Activated CD4-positive, alpha-beta T cell treated with anti-CD3 and anti-CD28 coated beads, Interleukin-2, amount 10 ng/mL, durations not matched to agents 24 days and 14 days (primary cell): ENCODE data around the gene IDUA. TPM values are rescaled to one million over a fixed set of nuclear protein-coding genes. Genes with fewer than 3 reads are reported as not detected.

ENCODE experiments used
- DNase-seq: peaks from one replicate; pipeline ENCODE4 v3.0.0; 2022
- H3K27ac Mint-ChIP-seq: one replicate; pipeline ENCODE4 v1.8.0; 2022; ENCODE audit warnings: mild to moderate bottlenecking, mixed read lengths
- H3K27me3 Mint-ChIP-seq: one replicate; pipeline ENCODE4 v1.8.0; 2022; ENCODE audit warnings: mixed read lengths
- H3K36me3 Mint-ChIP-seq: one replicate; pipeline ENCODE4 v1.8.0; 2022; ENCODE audit warnings: low read depth, mild to moderate bottlenecking, mixed read lengths
- H3K4me1 Mint-ChIP-seq: one replicate; pipeline ENCODE4 v1.8.0; 2021; ENCODE audit warnings: mixed read lengths
- H3K4me3 Mint-ChIP-seq: one replicate; pipeline ENCODE4 v1.8.0; 2022; ENCODE audit warnings: mild to moderate bottlenecking, moderate library complexity, mixed read lengths
- H3K9me3 Mint-ChIP-seq: one replicate; pipeline ENCODE4 v1.8.0; 2021; ENCODE audit warnings: mixed read lengths
- intact Hi-C: fragments of 100-400 bp; cut with micrococcal nuclease; formaldehyde crosslinking; loops from one replicate; pipeline ENCODE4 v1.15.1; 2023
- total RNA-seq: library from RNA; stranded (reverse); gene quantifications from 2 replicates; pipeline ENCODE4 v1.2.3, GENCODE V29; 2022

Gene IDUA
- total RNA-seq, 1 donor from 2014 or later: 30.4 TPM

DNA sequence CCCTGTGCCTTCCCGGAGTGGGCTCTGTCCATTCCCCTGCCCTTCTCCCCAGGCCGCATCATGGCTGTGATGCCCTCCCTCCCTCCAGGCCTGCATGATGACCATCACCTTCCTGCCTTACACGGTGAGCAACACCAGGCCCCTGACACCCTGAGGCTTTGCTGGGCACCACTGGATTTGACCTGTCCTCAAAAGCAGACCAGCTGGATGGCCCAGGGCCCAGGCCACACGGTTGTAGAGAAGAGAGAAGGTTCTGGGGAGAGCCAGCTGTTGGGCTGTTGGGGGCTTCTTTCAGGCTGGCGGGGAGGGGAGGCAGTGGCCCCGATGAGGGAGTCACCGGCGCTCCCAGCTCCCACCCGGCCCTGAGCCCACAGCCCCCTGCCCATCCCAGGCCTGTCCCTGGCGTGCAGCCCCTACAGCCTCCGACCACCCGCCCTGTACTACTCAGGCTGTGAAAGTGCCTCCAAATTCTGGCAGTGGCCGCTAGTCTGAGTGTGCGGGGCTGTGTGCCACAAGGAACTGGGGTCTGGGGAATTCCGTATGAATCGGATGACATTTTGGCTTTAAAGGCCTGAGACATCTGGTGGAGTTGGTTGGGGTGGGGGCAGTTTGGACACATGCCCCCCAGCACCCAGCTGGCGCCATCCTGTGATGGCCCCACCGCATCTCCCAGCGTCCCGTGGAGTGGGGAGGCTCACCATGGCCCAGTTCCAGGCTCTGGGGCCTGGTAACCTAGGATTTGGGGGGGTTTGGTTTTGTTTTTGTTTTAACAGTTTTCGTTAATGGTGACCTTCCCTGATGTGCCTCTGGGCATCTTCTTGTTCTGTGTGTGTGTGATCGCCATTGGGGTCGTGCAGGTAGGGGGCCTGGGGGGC, 35.0 kb upstream of the IDUA start:
- Mint-ChIP-seq H3K4me3 (no peak overlapping the region), H3K27me3 (no peaks in the 10 kb centered on the region), H3K36me3 (no peaks in the 10 kb centered on the region), H3K4me1 (no peaks in the 10 kb centered on the region), H3K9me3 (no peaks in the 10 kb centered on the region), H3K27ac (no peak overlapping the region)
- no peak for DNase-seq
- intact Hi-C loops: no loop called here

DNA sequence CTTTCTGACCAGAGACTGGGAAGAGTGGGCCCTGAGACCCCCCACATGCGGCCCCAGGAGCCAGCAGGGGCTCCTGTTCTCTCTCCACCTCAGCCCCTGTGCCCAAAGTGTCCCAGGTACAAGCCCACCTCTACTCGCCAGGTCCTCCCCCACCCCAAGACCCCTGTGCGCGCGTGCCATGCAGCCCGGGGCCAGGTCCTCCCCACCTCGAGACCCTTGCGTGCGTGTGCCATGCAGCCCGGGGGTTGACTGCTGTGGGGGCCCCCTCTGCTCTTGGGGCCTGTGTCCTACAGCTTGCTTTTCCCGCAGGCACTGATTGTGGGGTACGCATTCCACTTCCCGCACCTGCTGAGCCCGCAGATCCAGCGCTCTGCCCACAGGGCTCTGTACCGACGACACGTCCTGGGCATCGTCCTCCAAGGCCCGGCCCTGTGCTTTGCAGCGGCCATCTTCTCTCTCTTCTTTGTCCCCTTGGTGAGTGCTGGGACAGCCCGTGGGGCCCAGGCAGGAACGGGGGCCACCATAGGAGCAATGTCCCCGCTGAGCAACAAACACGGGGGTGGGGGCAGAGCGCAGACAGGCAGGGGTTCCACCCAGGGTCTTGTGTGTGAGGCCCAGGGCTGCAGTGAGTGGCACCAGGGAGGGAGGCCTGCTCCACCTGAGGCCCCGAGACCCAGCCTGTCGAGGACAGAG, 33.8 kb upstream of the IDUA start:
- intact Hi-C loops: no loop called here
- Mint-ChIP-seq H3K4me1 (no peaks in the 10 kb centered on the region), H3K4me3 (no peak overlapping the region), H3K27me3 (no peaks in the 10 kb centered on the region), H3K9me3 (no peaks in the 10 kb centered on the region), H3K27ac (no peak overlapping the region), H3K36me3 (no peaks in the 10 kb centered on the region)
- DNase-seq: no peak

DNA sequence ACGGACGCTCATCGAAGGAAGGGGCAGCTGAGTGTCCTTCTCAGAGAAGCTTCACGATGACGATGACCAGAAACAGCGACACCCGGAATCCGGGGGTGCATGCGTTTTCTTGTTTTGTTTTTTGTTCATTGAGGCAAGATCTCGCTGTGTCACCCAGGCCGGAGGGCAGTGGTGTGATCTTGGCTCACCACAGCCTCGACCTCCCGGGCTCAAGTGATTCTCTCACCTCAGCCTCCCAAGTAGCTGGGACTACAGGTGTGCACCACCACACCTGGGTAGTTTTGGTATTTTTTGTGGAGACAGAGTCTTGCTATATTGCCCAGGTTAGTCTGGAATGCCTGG, 33.3 kb upstream of the IDUA start:
- Mint-ChIP-seq H3K36me3 (peaks cover under 1% of the 10 kb centered on the region), H3K4me3 (no peak overlapping the region), H3K4me1 (no peaks in the 10 kb centered on the region), H3K27me3 (no peaks in the 10 kb centered on the region), H3K27ac (no peak overlapping the region), H3K9me3 (no peaks in the 10 kb centered on the region)
- intact Hi-C loops: no loop called here
- no peak for DNase-seq

DNA sequence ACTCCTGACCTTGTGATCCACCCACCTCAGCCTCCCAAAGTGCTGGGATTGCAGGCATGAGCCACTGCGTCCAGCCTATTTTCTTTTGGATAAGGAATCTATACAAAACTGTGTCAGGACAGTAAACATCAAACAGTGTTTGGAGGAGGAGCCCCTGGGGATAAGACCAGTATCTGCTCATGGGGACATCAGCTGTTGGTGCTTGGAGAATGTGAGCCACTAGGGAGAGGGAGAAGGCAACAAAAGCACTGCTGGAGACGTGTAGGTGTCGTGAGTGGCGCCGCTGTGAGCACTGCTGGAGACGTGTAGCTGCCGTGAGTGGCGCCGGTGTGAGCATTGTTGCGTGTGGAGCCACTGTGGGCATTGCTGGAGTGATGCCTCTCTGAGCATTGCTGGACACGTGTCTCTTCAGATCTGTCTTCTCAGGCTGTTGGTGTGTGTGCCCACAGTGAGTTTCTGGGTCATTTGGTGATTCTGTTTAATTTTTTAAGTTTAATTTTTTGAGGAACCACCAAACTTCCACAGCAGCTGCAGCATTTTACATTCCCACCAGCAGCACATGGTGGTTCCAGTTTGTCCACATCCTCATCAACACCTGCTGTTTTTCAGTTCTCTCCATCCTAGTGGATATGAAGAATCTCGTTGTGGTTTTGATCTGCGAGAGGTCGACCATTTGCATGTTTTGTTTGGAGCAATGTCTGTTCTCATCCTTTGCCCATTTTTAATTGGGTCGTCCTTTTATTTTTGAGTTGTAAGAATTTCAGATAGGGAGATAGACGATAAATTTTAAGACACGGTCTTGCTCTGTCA, 32.4 kb upstream of the IDUA start:
- H3K4me3 Mint-ChIP-seq: no peak overlapping the region
- DNase-seq: no peak
- intact Hi-C loops: no loop called here
- no peaks in the 10 kb centered on the region for H3K4me1 Mint-ChIP-seq
- peaks cover 2% of the 10 kb centered on the region for H3K36me3 Mint-ChIP-seq
- H3K9me3 Mint-ChIP-seq: no peaks in the 10 kb centered on the region
- no peak overlapping the region for H3K27ac Mint-ChIP-seq
- no peaks in the 10 kb centered on the region for H3K27me3 Mint-ChIP-seq

DNA sequence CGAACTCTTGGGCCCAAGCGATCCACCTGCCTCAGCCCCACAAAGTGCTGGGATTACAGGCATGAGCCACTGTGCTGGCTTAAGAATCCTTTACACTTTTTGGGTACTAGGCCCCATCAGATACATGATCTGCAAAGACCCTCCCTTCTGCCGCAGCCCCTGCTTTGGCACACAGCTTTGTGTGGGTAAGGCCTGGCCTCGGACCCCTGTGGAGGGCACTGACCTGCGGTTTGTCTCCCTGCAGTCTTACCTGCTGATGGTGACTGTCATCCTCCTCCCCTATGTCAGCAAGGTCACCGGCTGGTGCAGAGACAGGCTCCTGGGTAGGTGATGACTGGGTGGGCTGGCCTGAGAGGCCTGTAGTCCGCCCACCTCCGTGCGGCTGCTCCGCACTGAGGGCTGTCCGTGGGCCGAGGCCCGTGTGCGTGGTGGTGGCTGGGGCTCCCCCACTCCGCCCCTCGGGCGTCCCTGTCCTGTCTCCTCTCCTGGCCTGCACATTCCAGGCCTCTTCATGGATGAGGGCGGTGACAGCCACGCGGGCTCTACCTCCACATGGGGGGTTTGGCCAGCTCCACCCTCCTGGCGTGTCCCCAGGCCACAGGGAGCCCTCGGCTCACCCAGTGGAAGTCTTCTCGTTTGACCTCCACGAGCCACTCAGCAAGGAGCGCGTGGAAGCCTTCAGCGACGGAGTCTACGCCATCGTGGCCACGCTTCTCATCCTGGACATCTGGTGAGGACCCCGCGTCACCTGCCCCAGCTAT, 31.5 kb upstream of the IDUA start:
- Mint-ChIP-seq H3K27ac (no peak overlapping the region), H3K36me3 (peaks cover 4% of the 10 kb centered on the region), H3K4me1 (no peaks in the 10 kb centered on the region), H3K4me3 (no peak overlapping the region), H3K9me3 (no peaks in the 10 kb centered on the region), H3K27me3 (no peaks in the 10 kb centered on the region)
- DNase-seq: no peak
- intact Hi-C loops: no loop called here

DNA sequence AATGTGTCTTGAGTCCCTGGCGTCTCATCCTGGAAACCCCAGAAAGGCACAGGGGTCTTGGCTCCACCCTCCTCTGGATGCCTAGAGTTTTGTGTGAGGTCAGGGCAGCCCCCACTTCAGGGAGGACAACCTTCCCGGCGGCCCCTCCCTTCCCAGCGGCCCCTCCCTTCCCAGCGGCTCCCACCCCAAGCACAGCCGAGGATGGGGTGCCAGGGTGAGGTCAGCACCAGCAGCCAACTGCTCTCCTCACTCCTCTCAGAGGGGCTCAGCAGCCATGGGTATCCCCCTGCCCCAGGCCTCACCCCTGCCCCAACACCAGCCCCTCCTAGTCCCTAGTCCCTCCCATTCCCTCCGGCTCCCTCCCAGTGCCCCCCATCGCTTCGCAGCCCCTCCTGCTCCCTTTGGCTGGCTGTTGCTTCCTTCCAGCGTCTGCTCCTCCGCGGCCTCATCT, 30.9 kb upstream of the IDUA start:
- H3K4me1 Mint-ChIP-seq: no peaks in the 10 kb centered on the region
- H3K4me3 Mint-ChIP-seq: no peak overlapping the region
- peaks cover 4% of the 10 kb centered on the region for H3K36me3 Mint-ChIP-seq
- H3K27ac Mint-ChIP-seq: no peak overlapping the region
- DNase-seq: no peak
- H3K27me3 Mint-ChIP-seq: no peaks in the 10 kb centered on the region
- no peaks in the 10 kb centered on the region for H3K9me3 Mint-ChIP-seq
- intact Hi-C loops: no loop called here

DNA sequence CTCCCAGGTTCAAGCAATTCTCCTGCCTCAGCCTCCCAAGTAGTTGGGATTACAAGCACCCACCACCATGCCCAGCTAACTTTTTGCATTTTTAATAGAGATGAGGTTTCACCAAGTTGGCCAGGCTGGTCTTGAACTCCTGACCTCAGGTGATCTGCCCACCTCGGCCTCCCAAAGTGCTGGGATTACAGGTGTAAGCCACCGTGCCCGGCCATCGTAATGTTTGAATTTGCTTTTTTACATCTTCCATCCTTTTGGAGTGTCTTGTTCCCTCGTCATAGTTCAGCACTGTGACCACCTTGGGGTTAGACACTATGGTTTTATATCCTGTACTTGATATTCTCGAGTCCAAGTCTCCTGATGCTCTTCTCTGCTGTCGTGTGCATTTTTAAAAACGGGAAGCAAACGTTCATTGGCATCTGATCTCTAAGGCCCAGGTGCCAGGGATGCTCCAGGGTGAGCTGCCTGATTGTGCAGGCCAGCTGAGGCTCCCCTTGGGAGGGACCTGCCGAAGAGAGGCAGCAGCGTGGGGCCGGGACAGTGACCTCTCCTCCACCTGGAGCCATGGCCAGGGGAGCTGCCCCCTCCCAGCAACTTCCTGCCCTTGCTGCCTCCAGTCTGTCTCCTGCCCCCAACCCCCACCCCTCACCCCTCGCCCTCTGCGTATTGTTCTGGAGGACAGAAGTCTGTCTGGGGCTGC, 30.2 kb upstream of the IDUA start:
- Mint-ChIP-seq H3K36me3 (peaks cover 4% of the 10 kb centered on the region), H3K27me3 (no peaks in the 10 kb centered on the region), H3K27ac (peak overlapping the region; percentile 20), H3K4me3 (no peak overlapping the region), H3K9me3 (no peaks in the 10 kb centered on the region), H3K4me1 (no peaks in the 10 kb centered on the region)
- no peak for DNase-seq
- intact Hi-C loops: no loop called here

DNA sequence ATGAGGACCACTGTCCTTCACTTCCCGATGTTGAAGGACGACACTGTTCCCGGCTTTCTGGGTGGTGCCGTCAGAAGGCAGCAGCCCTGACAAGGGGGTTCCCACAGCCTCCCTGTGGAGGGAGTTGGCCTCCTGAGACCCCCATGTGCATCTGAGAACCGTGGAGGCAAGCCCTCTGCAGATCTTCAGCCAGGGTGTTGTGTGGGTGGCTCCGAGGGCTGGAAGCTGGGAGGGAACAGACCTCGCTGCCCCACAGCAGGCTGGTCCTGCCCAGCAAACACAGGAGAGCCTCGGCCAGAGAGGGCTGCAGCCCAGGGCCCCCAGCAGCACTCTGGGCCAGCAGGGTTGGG, 29.6 kb upstream of the IDUA start:
- Mint-ChIP-seq H3K36me3 (peaks cover 7% of the 10 kb centered on the region), H3K27ac (no peak overlapping the region), H3K27me3 (no peaks in the 10 kb centered on the region), H3K4me1 (no peaks in the 10 kb centered on the region), H3K4me3 (no peak overlapping the region), H3K9me3 (no peaks in the 10 kb centered on the region)
- intact Hi-C loops: no loop called here
- no peak for DNase-seq

DNA sequence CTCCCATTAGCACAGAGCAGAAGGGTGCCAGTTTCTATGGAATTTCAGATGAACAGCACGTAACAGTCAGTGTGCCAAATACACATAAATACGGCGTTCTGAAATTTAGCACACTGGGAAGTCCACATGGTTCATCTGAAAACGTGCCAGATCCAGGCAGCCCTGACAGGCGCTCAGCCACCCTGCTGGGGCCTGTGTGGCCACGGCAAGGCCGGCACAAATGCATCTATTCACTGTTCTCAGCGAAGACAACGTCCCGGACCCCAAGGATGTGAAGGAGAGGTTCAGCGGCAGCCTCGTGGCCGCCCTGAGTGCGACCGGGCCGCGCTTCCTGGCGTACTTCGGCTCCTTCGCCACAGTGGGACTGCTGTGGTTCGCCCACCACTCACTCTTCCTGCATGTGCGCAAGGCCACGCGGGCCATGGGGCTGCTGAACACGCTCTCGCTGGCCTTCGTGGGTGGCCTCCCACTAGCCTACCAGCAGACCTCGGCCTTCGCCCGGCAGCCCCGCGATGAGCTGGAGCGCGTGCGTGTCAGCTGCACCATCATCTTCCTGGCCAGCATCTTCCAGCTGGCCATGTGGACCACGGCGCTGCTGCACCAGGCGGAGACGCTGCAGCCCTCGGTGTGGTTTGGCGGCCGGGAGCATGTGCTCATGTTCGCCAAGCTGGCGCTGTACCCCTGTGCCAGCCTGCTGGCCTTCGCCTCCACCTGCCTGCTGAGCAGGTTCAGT, 29.1 kb upstream of the IDUA start:
- Mint-ChIP-seq H3K9me3 (no peaks in the 10 kb centered on the region), H3K4me1 (no peaks in the 10 kb centered on the region), H3K27me3 (no peaks in the 10 kb centered on the region), H3K27ac (no peak overlapping the region), H3K36me3 (peaks cover 7% of the 10 kb centered on the region), H3K4me3 (no peak overlapping the region)
- no peak for DNase-seq
- intact Hi-C loops: no loop called here

DNA sequence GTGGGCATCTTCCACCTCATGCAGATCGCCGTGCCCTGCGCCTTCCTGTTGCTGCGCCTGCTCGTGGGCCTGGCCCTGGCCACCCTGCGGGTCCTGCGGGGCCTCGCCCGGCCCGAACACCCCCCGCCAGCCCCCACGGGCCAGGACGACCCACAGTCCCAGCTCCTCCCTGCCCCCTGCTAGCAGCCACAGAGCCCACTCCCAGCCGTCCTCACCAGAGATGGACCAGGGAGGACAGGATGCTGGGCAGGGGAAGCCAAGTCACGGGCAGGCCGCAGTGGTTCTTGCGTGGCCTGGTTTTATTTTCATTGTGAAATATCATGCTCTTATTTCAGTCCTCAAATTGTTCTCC, 28.6 kb upstream of the IDUA start:
- no peak overlapping the region for H3K27ac Mint-ChIP-seq
- no peaks in the 10 kb centered on the region for H3K4me1 Mint-ChIP-seq
- H3K9me3 Mint-ChIP-seq: no peaks in the 10 kb centered on the region
- H3K4me3 Mint-ChIP-seq: no peak overlapping the region
- peaks cover 7% of the 10 kb centered on the region for H3K36me3 Mint-ChIP-seq
- no peaks in the 10 kb centered on the region for H3K27me3 Mint-ChIP-seq
- intact Hi-C loops: no loop called here
- no peak for DNase-seq

DNA sequence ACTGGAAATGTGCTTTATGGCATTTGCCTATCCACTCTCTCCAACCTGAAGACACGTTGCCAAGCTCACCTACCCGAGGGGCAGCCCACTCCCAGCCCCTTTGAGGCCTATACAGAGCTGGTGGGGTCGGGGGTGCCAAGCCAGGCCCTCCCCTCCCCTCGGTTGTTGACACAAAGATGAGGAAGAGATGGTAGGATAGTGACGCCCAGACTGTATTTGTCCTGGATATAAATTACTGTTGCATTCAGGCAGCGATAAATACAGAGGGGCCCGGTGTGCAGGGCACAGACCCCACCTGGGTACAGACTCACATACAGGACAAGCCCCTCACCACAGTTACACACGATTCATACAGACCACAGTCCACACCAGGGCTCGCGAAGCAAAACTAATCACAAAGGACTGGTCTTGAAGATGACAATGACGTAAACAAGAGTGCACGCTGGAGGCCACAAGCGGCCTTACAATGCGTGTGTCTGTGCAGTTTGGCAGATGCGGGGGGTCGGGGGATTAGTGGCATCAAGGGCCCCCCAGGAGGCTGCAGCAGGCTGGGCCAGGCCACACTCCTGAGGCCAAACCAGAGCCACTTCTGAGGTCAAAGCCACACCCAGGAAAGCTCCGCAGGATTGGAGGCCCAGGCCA, 28.0 kb upstream of the IDUA start:
- intact Hi-C loops: no loop called here
- H3K27me3 Mint-ChIP-seq: no peaks in the 10 kb centered on the region
- peaks cover 7% of the 10 kb centered on the region for H3K36me3 Mint-ChIP-seq
- H3K4me3 Mint-ChIP-seq: no peak overlapping the region
- DNase-seq: no peak
- no peak overlapping the region for H3K27ac Mint-ChIP-seq
- no peaks in the 10 kb centered on the region for H3K9me3 Mint-ChIP-seq
- no peaks in the 10 kb centered on the region for H3K4me1 Mint-ChIP-seq

DNA sequence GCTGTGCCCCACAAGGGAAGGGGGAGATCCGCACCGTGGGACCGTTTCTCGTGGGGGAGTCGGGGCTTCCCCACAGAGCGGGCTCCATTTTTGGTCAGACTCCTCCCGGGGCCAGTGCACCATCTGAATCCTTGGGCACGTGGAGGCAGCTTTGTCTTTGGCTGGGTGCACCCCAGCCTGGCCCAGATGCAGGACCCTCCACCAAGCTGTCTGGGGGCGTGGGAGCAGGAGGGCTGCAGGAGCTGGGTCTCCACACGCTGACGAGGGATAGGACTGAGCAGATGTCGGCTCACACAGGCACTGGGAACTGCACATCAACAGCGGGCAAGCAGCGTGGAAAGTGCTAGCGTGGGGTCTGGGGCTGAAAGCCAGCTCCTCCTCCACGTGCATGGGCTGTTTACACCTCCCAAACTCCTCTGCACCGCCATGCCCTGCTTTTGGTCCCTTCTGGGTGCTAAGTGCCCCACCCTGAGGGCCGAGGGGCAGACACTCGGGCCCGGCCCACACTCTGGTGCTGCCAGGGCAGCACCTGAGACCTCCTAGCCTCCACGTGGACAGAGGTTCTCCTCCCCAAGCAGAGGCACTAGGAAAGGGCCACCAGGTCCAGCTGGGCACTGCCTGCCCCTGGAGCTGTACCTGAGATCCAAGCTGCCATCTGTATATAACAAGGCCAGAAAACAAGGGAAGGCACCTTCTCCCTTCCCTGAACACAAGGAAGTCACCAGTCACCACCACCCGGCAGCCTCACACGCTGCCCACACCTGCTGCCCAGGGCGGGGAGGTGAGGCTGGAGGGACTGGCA, 27.3 kb upstream of the IDUA start:
- H3K27ac Mint-ChIP-seq: no peak overlapping the region
- no peak overlapping the region for H3K4me3 Mint-ChIP-seq
- H3K36me3 Mint-ChIP-seq: peaks cover 7% of the 10 kb centered on the region
- no peaks in the 10 kb centered on the region for H3K9me3 Mint-ChIP-seq
- H3K4me1 Mint-ChIP-seq: no peaks in the 10 kb centered on the region
- no peaks in the 10 kb centered on the region for H3K27me3 Mint-ChIP-seq
- DNase-seq: no peak
- intact Hi-C loops: no loop called here
